ENCODE measurements around the gene CHPT1.

GRCh38 chr12:101749657-101750056 lies 52.2 kb downstream of the CHPT1 start:
- no peak for TF ChIP-seq REST (IDR thresholded peaks at IDR 0.05; ENCODE audit: low read depth, low read length)
- TF ChIP-seq CTCF (IDR thresholded peaks at IDR 0.05), result no peak
- TF ChIP-seq CHD2 (IDR thresholded peaks at IDR 0.05; ENCODE audit: low read length, partially characterized antibody), result no peak
- TF ChIP-seq JUND (IDR thresholded peaks at IDR 0.05), result no peak

Data from SK-N-SH (cell line).